ENCODE results near the gene CRTAP. TPM values are rescaled to one million over a fixed set of nuclear protein-coding genes. Genes with fewer than 3 reads are reported as not detected.

CRTAP gene
- total and polyA plus RNA-seq, 8 donors, result 17.6 to 71.0 (median 25.6) TPM

DNA sequence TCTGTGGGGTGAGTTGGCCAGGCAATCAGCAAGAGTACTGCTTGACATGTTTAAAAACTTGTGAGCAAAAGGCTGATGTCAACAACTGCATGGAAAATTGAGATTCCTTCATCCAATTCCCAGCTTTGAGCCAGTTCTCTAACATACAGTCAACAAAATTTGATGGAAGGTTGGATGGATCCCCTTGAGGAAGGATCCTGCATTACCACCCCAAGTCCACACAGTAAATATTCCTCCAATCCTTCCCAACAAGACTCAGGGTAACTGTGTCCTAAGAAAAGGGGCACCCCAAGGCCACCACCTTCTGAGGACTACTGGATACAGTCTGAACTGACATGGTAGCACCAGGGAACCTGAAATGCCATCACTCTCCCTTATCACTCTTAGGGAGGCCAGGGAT is 32.0 kb upstream of the CRTAP start:
- no peaks in the 10 kb centered on the region for H3K9me3 ChIP-seq
- intact Hi-C loops (cut with DNase I), result no loop called here
- H3K36me3 ChIP-seq, result no peaks in the 10 kb centered on the region
- no peak overlapping the region for H3K4me3 ChIP-seq
- H3K27ac ChIP-seq, result no peak overlapping the region
- DNase-seq (no peak), ATAC-seq (no peak), FAIRE-seq (no peak)
- H3K27me3 ChIP-seq, result no peaks in the 10 kb centered on the region
- TF ChIP-seq, protein P1, sequence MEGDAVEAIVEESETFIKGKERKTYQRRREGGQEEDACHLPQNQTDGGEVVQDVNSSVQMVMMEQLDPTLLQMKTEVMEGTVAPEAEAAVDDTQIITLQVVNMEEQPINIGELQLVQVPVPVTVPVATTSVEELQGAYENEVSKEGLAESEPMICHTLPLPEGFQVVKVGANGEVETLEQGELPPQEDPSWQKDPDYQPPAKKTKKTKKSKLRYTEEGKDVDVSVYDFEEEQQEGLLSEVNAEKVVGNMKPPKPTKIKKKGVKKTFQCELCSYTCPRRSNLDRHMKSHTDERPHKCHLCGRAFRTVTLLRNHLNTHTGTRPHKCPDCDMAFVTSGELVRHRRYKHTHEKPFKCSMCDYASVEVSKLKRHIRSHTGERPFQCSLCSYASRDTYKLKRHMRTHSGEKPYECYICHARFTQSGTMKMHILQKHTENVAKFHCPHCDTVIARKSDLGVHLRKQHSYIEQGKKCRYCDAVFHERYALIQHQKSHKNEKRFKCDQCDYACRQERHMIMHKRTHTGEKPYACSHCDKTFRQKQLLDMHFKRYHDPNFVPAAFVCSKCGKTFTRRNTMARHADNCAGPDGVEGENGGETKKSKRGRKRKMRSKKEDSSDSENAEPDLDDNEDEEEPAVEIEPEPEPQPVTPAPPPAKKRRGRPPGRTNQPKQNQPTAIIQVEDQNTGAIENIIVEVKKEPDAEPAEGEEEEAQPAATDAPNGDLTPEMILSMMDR (IDR thresholded peaks at IDR 0.05), result no peak
- H3K4me1 ChIP-seq, result peaks cover 0 to 4% (median 0%) of the 10 kb centered on the region in 3 donors

DNA sequence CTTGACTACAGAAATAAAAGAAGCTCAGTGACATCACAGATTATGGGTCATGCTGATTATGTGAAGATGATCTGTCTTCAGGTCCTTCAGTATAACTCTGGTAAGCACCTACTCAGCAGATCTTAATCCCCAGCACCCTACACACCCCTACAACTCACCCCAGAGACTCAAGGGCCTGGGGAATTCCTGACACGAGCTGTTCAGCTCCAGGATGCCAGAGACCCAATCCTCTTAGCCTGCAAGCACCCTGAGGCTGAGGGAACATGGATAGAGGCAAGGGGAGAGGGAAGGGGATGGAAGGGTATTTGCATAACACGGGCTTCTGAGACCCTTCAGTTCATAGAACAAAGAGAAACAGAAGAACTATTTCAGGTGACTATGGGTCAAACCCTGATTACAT is 29.9 kb upstream of the CRTAP start:
- DNase-seq (no peak), ATAC-seq (no peak), FAIRE-seq (no peak)
- Histone ChIP-seq H3K9me3 (no peaks in the 10 kb centered on the region), H3K27me3 (no peaks in the 10 kb centered on the region), H3K4me3 (no peak overlapping the region), H3K36me3 (no peaks in the 10 kb centered on the region), H3K27ac (no peak overlapping the region), H3K4me1 (peaks cover 0 to 4% (median 0%) of the 10 kb centered on the region in 3 donors)
- intact Hi-C loops (cut with DNase I), result no loop called here
- WGBS, 2 donors, result 81 to 83% methylated on average over 2 of the region's 2 CpGs
- TF ChIP-seq, protein P1 (IDR thresholded peaks at IDR 0.05), result no peak

DNA sequence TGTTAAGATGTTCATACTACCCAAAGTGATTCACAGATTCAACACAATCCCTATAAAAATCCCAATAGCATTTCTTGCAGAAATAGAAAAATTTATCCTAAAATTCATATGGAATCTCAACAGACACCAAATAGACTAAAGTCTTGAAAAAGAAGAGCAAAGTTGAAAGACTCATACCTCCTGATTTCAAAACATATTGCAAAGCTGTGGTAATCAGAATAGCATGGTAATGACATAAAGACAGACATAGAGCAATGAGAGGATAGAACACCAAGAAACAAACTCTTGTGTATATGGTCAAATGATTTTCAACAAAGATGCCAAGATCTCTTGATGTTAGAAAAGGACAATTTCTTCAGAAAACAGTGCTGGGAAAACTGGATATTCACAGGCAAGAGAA is 25.1 kb upstream of the CRTAP start:
- TF ChIP-seq, protein P1 (IDR thresholded peaks at IDR 0.05), result no peak
- Histone ChIP-seq H3K36me3 (peaks cover 0 to 4% (median 0%) of the 10 kb centered on the region in 3 donors), H3K27me3 (no peaks in the 10 kb centered on the region), H3K27ac (no peak overlapping the region), H3K4me1 (peaks cover 0 to 4% (median 0%) of the 10 kb centered on the region in 3 donors), H3K9me3 (no peaks in the 10 kb centered on the region), H3K4me3 (no peak overlapping the region)
- ATAC-seq, result no peak
- FAIRE-seq, result no peak
- DNase-seq, result no peak
- intact Hi-C loops (cut with DNase I), result no loop called here

DNA sequence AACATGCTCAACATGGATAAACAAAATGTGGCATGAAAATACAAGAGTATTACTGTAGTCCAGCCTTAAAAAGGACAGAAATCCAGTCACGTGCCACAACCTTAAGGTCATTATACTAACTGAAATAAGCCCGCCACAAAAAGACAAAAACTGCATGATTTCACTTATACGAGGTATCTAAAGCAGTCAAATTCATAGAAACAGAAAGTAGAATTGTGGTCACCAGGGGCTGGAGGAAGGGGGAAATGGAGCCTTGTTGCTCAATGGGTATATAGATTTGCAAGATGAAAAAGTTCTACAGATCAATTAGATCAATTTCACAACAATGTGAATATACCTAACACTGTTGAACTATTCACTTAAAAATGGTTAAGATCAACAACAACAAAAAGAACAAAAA is 24.3 kb upstream of the CRTAP start:
- H3K27ac ChIP-seq, result no peak overlapping the region
- H3K4me1 ChIP-seq, result peaks cover 0 to 4% (median 0%) of the 10 kb centered on the region in 3 donors
- TF ChIP-seq, protein P1 (IDR thresholded peaks at IDR 0.05), result no peak
- H3K27me3 ChIP-seq, result no peaks in the 10 kb centered on the region
- no peak overlapping the region for H3K4me3 ChIP-seq
- DNase-seq, result no peak
- 87 to 96% methylated on average over 3 of the region's 3 CpGs for WGBS, 2 donors
- H3K36me3 ChIP-seq, result peaks cover 0 to 4% (median 0%) of the 10 kb centered on the region in 3 donors
- no peaks in the 10 kb centered on the region for H3K9me3 ChIP-seq
- intact Hi-C loops (cut with DNase I), result no loop called here
- no peak for ATAC-seq
- no peak for FAIRE-seq

DNA sequence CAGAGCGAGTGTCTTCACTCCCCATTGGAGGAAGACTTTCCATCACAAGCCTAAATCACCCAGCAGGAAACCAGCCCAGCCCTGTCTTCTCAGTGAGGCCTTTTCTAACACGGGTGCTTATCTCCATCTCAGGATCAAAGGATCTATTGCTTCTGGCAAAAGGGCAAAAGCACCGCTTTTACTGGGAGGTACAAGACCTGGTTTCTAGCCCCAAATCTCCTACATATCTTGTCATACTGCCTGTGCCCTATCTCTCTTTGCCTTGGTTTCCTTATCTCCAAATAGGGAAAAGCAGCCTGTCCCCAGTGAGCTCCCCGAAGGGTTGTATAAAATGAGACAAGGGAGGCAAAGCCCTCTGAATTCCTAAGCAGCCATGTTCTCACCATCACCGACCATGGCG is 22.1 kb upstream of the CRTAP start:
- intact Hi-C loops (cut with DNase I), result no loop called here
- WGBS, 2 donors, result 82 to 83% methylated on average over 6 of the region's 6 CpGs
- TF ChIP-seq, protein P1 (IDR thresholded peaks at IDR 0.05), result no peak
- Histone ChIP-seq H3K27ac (no peak overlapping the region), H3K36me3 (peaks cover 0 to 4% (median 0%) of the 10 kb centered on the region in 3 donors), H3K9me3 (no peaks in the 10 kb centered on the region), H3K4me1 (peaks cover 0 to 3% (median 0%) of the 10 kb centered on the region in 3 donors), H3K27me3 (no peaks in the 10 kb centered on the region), H3K4me3 (no peak overlapping the region)
- FAIRE-seq (no peak), ATAC-seq (no peak), DNase-seq (no peak)
